Measurements from ENCODE around the gene TLR8.

GRCh38 chrX:12932244-12932643 lies 25.8 kb downstream of the TLR8 start:
- TF ChIP-seq POLR2A (IDR thresholded peaks at IDR 0.05) (no peak), CTCF (IDR thresholded peaks at IDR 0.05) (no peak)

Data from heart left ventricle (tissue), 13 donors.